GM23338 (cell line): Measurements from ENCODE around the gene PIH1D2. TPM values are rescaled to one million over a fixed set of nuclear protein-coding genes. Genes with fewer than 3 reads are reported as not detected.

ENCODE experiments used
- ATAC-seq: fragments of 200-7000 bp; cut with Tn5 transposase; 3 replicates; pipeline ENCODE4 v1.9.1; 2020
- DNase-seq: peaks from one replicate; pipeline ENCODE4 v3.0.0-alpha.2; 2015; ENCODE audit warnings: low spot score
- H2AFZ ChIP-seq: fragments of 200-600 bp; sonication (generic); 2 replicates; pipeline ENCODE4 v1.8.0; 2016; ENCODE audit warnings: antibody characterized with exemption, mild to moderate bottlenecking, moderate library complexity
- H3F3A ChIP-seq: fragments of 200-600 bp; sonication (generic); replicated peaks from 2 replicates; pipeline ENCODE4 v1.8.0; 2017; ENCODE audit warnings: antibody characterized with exemption, mixed run types, low read depth
- H3K27ac ChIP-seq: fragments of 200-600 bp; sonication (generic); 2 replicates; pipeline ENCODE4 v1.6.1; 2016; ENCODE audit warnings: low read depth
- H3K27me3 ChIP-seq: fragments of 200-600 bp; sonication (generic); 2 replicates; pipeline ENCODE4 v1.8.0; 2016; ENCODE audit warnings: mild to moderate bottlenecking, mixed run types, moderate library complexity; ENCODE audit not compliant: insufficient read depth
- H3K36me3 ChIP-seq: fragments of 200-600 bp; sonication (generic); 2 replicates; pipeline ENCODE4 v1.8.0; 2016; ENCODE audit warnings: mild to moderate bottlenecking; ENCODE audit not compliant: insufficient read depth
- H3K4me1 ChIP-seq: fragments of 200-600 bp; sonication (generic); 2 replicates; pipeline ENCODE4 v1.8.0; 2016; ENCODE audit warnings: mild to moderate bottlenecking, moderate library complexity; ENCODE audit not compliant: insufficient read depth
- H3K4me2 ChIP-seq: fragments of 200-600 bp; sonication (generic); 2 replicates; pipeline ENCODE4 v1.7.1; 2017; ENCODE audit warnings: mixed run types
- H3K4me3 ChIP-seq: fragments of 200-600 bp; sonication (generic); 2 replicates; pipeline ENCODE4 v1.6.1; 2016; ENCODE audit warnings: mixed run types
- H3K79me2 ChIP-seq: fragments of 200-600 bp; sonication (generic); replicated peaks from 2 replicates; pipeline ENCODE4 v1.8.0; 2017; ENCODE audit warnings: mild to moderate bottlenecking; ENCODE audit not compliant: insufficient read depth
- H3K9me2 ChIP-seq: fragments of 200-600 bp; sonication (generic); 2 replicates; pipeline ENCODE4 v1.8.0; 2017; ENCODE audit not compliant: insufficient read depth
- H4K20me1 ChIP-seq: fragments of 200-600 bp; sonication (generic); replicated peaks from 2 replicates; pipeline ENCODE4 v1.8.0; 2017; ENCODE audit warnings: mild to moderate bottlenecking; ENCODE audit not compliant: insufficient read depth
- H3K27ac Mint-ChIP-seq: 2 replicates; pipeline ENCODE4 v1.8.0; 2020; ENCODE audit warnings: inconsistent platforms, mild to moderate bottlenecking, moderate library complexity, mixed read lengths
- H3K27me3 Mint-ChIP-seq: 3 replicates; pipeline ENCODE4 v1.8.0; 2022; ENCODE audit warnings: low read depth, mild to moderate bottlenecking, moderate library complexity, mixed read lengths, inconsistent platforms; ENCODE audit not compliant: insufficient read depth, poor library complexity
- H3K36me3 Mint-ChIP-seq: 3 replicates; pipeline ENCODE4 v1.8.0; 2021; ENCODE audit warnings: low read depth, mild to moderate bottlenecking, inconsistent platforms, moderate library complexity, mixed read lengths
- H3K4me1 Mint-ChIP-seq: 3 replicates; pipeline ENCODE4 v1.8.0; 2020; ENCODE audit warnings: mild to moderate bottlenecking, inconsistent platforms, mixed read lengths
- H3K4me3 Mint-ChIP-seq: 3 replicates; pipeline ENCODE4 v1.8.0; 2021; ENCODE audit warnings: moderate library complexity, mild to moderate bottlenecking, inconsistent platforms, mixed read lengths
- H3K9me3 Mint-ChIP-seq: 3 replicates; pipeline ENCODE4 v1.8.0; 2020; ENCODE audit warnings: moderate library complexity, mild to moderate bottlenecking, inconsistent platforms, mixed read lengths
- CREB1 ChIP-seq: fragments of 250-450 bp; sonication (Bioruptor Pico); IDR thresholded peaks from 2 replicates; pipeline ENCODE4 v1.5.0; 2020; ENCODE audit warnings: low read depth, mild to moderate bottlenecking, moderate library complexity
- CTCF ChIP-seq, 2 experiments: fragments of 200-600 bp in 1 of 2; sonication (generic) in 1 of 2; conservative IDR thresholded peaks; 2 replicates each; pipeline versions ENCODE4 v1.5.1 to v1.6.1; 2016 to 2017; ENCODE audit warnings: antibody characterized with exemption in 2 of 2, low read depth in 2 of 2, mild to moderate bottlenecking in 2 of 2, moderate library complexity in 1 of 2
- EZH2 ChIP-seq: fragments of 200-600 bp; sonication (generic); IDR thresholded peaks from one replicate; pipeline ENCODE4 v1.8.0; 2017; ENCODE audit warnings: antibody characterized with exemption, mild to moderate bottlenecking, low read depth; ENCODE audit not compliant: unreplicated experiment
- EZH2phosphoT487 ChIP-seq: fragments of 200-600 bp; sonication (generic); IDR thresholded peaks from one replicate; pipeline ENCODE4 v1.8.1; 2018; ENCODE audit warnings: antibody characterized with exemption; ENCODE audit not compliant: unreplicated experiment
- JUNB ChIP-seq: IDR thresholded peaks from one replicate; pipeline ENCODE4 v1.6.1; 2016; ENCODE audit warnings: antibody characterized with exemption; ENCODE audit not compliant: unreplicated experiment
- NANOG ChIP-seq: IDR thresholded peaks from 2 replicates; pipeline ENCODE4 v1.6.1; 2016; ENCODE audit warnings: antibody characterized with exemption, borderline replicate concordance
- POLR2AphosphoS5 ChIP-seq: IDR thresholded peaks from 2 replicates; pipeline ENCODE4 v1.6.1; 2016; ENCODE audit warnings: antibody characterized with exemption, low read depth
- REST ChIP-seq: IDR thresholded peaks from one replicate; pipeline ENCODE4 v1.6.1; 2018; ENCODE audit warnings: antibody characterized with exemption; ENCODE audit not compliant: unreplicated experiment
- STAT1 ChIP-seq: IDR thresholded peaks from one replicate; pipeline ENCODE4 v1.6.1; 2016; ENCODE audit warnings: antibody characterized with exemption; ENCODE audit not compliant: unreplicated experiment
- ZNF114 ChIP-seq: fragments of 250-450 bp; sonication (Bioruptor Pico); IDR thresholded peaks from 2 replicates; pipeline ENCODE4 v1.5.0; 2020; ENCODE audit warnings: mild to moderate bottlenecking, moderate library complexity
- ZNF331 ChIP-seq: fragments of 250-450 bp; sonication (Bioruptor Pico); IDR thresholded peaks from 2 replicates; pipeline ENCODE4 v1.5.0; 2020; ENCODE audit warnings: low read depth, mild to moderate bottlenecking, moderate library complexity
- ZNF462 ChIP-seq: fragments of 250-450 bp; sonication (Bioruptor Pico); IDR thresholded peaks from 2 replicates; pipeline ENCODE4 v1.5.0; 2020; ENCODE audit warnings: mild to moderate bottlenecking, moderate library complexity
- polyA plus RNA-seq: library from polyadenylated mRNA; unstranded; fragments of >200 nt; fragmentation: Nextera tagmentation; extraction: Ambion mirVana; gene quantifications from 2 replicates; pipeline ENCODE4 v1.2.1, GENCODE V29; 2016
- total RNA-seq: library from RNA; depleted of rRNA; stranded (reverse); fragments of >200 nt; shearing (Covaris generic); gene quantifications from 2 replicates; pipeline ENCODE4 v1.2.3, GENCODE V29; 2014
- TF ChIP-seq, protein P1 (sequence below): IDR thresholded peaks from 2 replicates; pipeline ENCODE4 v1.6.1; 2016; ENCODE audit warnings: antibody characterized with exemption

The PIH1D2 gene
- total and polyA plus RNA-seq, 2 experiments from 2014 or later, result 0.80 to 0.89 TPM

DNA sequence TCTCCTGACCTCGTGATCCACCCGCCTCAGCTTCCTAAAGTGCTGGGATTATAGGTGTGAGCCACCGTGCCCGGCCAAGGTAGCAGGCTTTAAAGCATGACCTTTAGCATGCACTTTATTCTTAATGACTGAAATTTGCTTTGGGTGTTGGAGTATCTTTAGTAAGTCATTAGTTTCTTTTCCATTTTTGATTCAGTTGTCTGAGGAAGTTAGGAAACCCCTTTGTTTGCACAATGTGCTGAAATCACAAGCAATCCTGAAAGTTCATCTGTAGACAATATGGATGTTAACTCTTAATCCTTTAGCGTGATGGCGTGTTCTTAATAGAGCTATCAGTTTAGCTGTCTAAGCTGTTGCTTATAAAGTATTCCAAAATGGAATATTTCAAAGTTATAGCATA is 29.6 kb upstream of the PIH1D2 start:
- ATAC-seq (no peak), DNase-seq (no peak)
- no peaks in the 10 kb centered on the region for H3F3A ChIP-seq
- no peaks in the 10 kb centered on the region for H3K9me2 ChIP-seq
- Mint-ChIP-seq H3K27ac (no peak overlapping the region), H3K36me3 (no peaks in the 10 kb centered on the region), H3K4me3 (no peak overlapping the region), H3K4me1 (no peaks in the 10 kb centered on the region), H3K9me3 (no peaks in the 10 kb centered on the region), H3K27me3 (no peaks in the 10 kb centered on the region)
- H3K4me3 ChIP-seq, result no peak overlapping the region
- no peak for TF ChIP-seq NANOG
- TF ChIP-seq CTCF (conservative IDR thresholded peaks at IDR 0.05; ENCODE audit: low read depth in 2 of 2), result no peak
- no peak for TF ChIP-seq EZH2phosphoT487
- no peak for TF ChIP-seq ZNF114 (CRISPR knock-in tag)
- no peak for TF ChIP-seq ZNF462 (CRISPR knock-in tag)
- TF ChIP-seq ZNF331 (CRISPR knock-in tag), result no peak
- TF ChIP-seq REST, result no peak
- no peak for TF ChIP-seq POLR2AphosphoS5
- TF ChIP-seq EZH2, result no peak
- no peak for TF ChIP-seq JUNB
- no peak for TF ChIP-seq CREB1 (CRISPR knock-in tag)
- TF ChIP-seq, protein P1, sequence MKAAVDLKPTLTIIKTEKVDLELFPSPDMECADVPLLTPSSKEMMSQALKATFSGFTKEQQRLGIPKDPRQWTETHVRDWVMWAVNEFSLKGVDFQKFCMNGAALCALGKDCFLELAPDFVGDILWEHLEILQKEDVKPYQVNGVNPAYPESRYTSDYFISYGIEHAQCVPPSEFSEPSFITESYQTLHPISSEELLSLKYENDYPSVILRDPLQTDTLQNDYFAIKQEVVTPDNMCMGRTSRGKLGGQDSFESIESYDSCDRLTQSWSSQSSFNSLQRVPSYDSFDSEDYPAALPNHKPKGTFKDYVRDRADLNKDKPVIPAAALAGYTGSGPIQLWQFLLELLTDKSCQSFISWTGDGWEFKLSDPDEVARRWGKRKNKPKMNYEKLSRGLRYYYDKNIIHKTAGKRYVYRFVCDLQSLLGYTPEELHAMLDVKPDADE, result no peak
- TF ChIP-seq STAT1, result no peak
- no peaks in the 10 kb centered on the region for H3K27me3 ChIP-seq
- H3K36me3 ChIP-seq, result no peaks in the 10 kb centered on the region
- no peaks in the 10 kb centered on the region for H3K79me2 ChIP-seq
- H3K4me2 ChIP-seq, result no peak overlapping the region
- no peak overlapping the region for H2AFZ ChIP-seq
- no peaks in the 10 kb centered on the region for H3K4me1 ChIP-seq
- H4K20me1 ChIP-seq, result no peaks in the 10 kb centered on the region; the same call in 1 of the 2 replicates
- H3K27ac ChIP-seq, result no peak overlapping the region
